Smooth muscle cell (in vitro differentiated cells): ENCODE results near the gene PDE4D. TPM values are rescaled to one million over a fixed set of nuclear protein-coding genes. Genes with fewer than 3 reads are reported as not detected.

Experiments
- DNase-seq: peaks from one replicate; lab custom pipeline; 2025; ENCODE audit not compliant: unreplicated experiment; lab: John Stamatoyannopoulos, UW
- H2AFZ ChIP-seq: fragments of 200-600 bp; sonication (generic); 2 replicates; pipeline ENCODE4 v1.6.0; 2016; ENCODE audit warnings: antibody characterized with exemption, low read depth, mild to moderate bottlenecking
- H3F3A ChIP-seq: fragments of 200-600 bp; sonication (generic); 2 replicates; pipeline ENCODE4 v1.6.0; 2017; ENCODE audit warnings: antibody characterized with exemption, low read depth
- H3K27ac ChIP-seq: fragments of 200-600 bp; sonication (generic); 2 replicates; pipeline ENCODE4 v1.5.1; 2016; ENCODE audit warnings: low read depth, mild to moderate bottlenecking
- H3K27me3 ChIP-seq: fragments of 200-600 bp; sonication (generic); 2 replicates; pipeline ENCODE4 v1.6.1; 2016; ENCODE audit warnings: low read depth, mild to moderate bottlenecking
- H3K36me3 ChIP-seq: fragments of 200-600 bp; sonication (generic); 2 replicates; pipeline ENCODE4 v1.5.1; 2016; ENCODE audit warnings: low read depth
- H3K4me1 ChIP-seq: fragments of 200-600 bp; sonication (generic); 2 replicates; pipeline ENCODE4 v1.5.1; 2016; ENCODE audit warnings: low read depth
- H3K4me2 ChIP-seq: fragments of 200-600 bp; sonication (generic); 2 replicates; pipeline ENCODE4 v1.6.0; 2016; ENCODE audit warnings: mild to moderate bottlenecking
- H3K4me3 ChIP-seq: fragments of 200-600 bp; sonication (generic); 2 replicates; pipeline ENCODE4 v1.5.1; 2016; ENCODE audit warnings: mild to moderate bottlenecking
- H3K79me2 ChIP-seq: fragments of 200-600 bp; sonication (generic); 2 replicates; pipeline ENCODE4 v1.6.0; 2016; ENCODE audit warnings: low read depth, mild to moderate bottlenecking
- H3K9ac ChIP-seq: fragments of 200-600 bp; sonication (generic); 2 replicates; pipeline ENCODE4 v1.6.0; 2016; ENCODE audit warnings: low read depth
- H3K9me3 ChIP-seq: fragments of 200-600 bp; sonication (generic); replicated peaks from 2 replicates; pipeline ENCODE4 v1.5.1; 2016; ENCODE audit warnings: low read depth
- H4K20me1 ChIP-seq: fragments of 200-600 bp; sonication (generic); 2 replicates; pipeline ENCODE4 v1.6.0; 2016; ENCODE audit warnings: low read depth
- CTCF ChIP-seq: fragments of 200-600 bp; sonication (generic); IDR thresholded peaks from 2 replicates; pipeline ENCODE4 v1.5.1; 2017; ENCODE audit warnings: borderline replicate concordance, mild to moderate bottlenecking, antibody characterized with exemption; ENCODE audit not compliant: insufficient read depth, poor library complexity, severe bottlenecking
- WGBS: methylation state at CpG from one replicate; pipeline ENCODE4 v1.1.7; 2016; ENCODE audit warnings: low lambda C conversion rate; 5-methylcytosine and 5-hydroxymethylcytosine counted together
- polyA plus RNA-seq: library from polyadenylated mRNA; unstranded; fragments of >200 nt; fragmentation: Nextera tagmentation; extraction: Ambion mirVana; gene quantifications from 2 replicates; pipeline ENCODE4 v1.2.1, GENCODE V29; 2016
- total RNA-seq: library from RNA; depleted of rRNA; stranded (reverse); fragments of >200 nt; gene quantifications from 2 replicates; pipeline ENCODE4 v1.2.3, GENCODE V29; 2014

The PDE4D gene
- total and polyA plus RNA-seq, 2 experiments from 2014 or later = 16.4 to 61.0 TPM

- no peaks in the 10 kb centered on the region for H3K9me3 ChIP-seq
- H3K36me3 ChIP-seq = no peaks in the 10 kb centered on the region
- no peak overlapping the region for H3K27ac ChIP-seq
- no peak overlapping the region for H3K9ac ChIP-seq
- H3K4me1 ChIP-seq = no peaks in the 10 kb centered on the region
- H2AFZ ChIP-seq = no peak overlapping the region
- H4K20me1 ChIP-seq = peaks cover 15% of the 10 kb centered on the region
- no peaks in the 10 kb centered on the region for H3F3A ChIP-seq
- H3K79me2 ChIP-seq = no peaks in the 10 kb centered on the region
- no peak for TF ChIP-seq CTCF
- no peaks in the 10 kb centered on the region for H3K27me3 ChIP-seq
- no peak for DNase-seq
- H3K4me2 ChIP-seq = no peak overlapping the region
- WGBS = 93% methylated on average over 2 of the region's 2 CpGs
- no peak overlapping the region for H3K4me3 ChIP-seq
Measured at GRCh38 chr5:59628062-59628828, 265.3 kb downstream of the PDE4D start.

- peaks cover 42% of the 10 kb centered on the region for H4K20me1 ChIP-seq
- H3K4me2 ChIP-seq = no peak overlapping the region
- no peaks in the 10 kb centered on the region for H3K36me3 ChIP-seq
- no peaks in the 10 kb centered on the region for H3K27me3 ChIP-seq
- WGBS = 43% methylated on average over 2 of the region's 2 CpGs
- H3F3A ChIP-seq = no peaks in the 10 kb centered on the region
- H3K9me3 ChIP-seq = no peaks in the 10 kb centered on the region
- DNase-seq = no peak
- H3K27ac ChIP-seq = no peak overlapping the region
- no peak overlapping the region for H3K4me3 ChIP-seq
- no peak overlapping the region for H3K9ac ChIP-seq
- no peak overlapping the region for H2AFZ ChIP-seq
- TF ChIP-seq CTCF = no peak
- H3K79me2 ChIP-seq = no peaks in the 10 kb centered on the region
- no peaks in the 10 kb centered on the region for H3K4me1 ChIP-seq
Measured at GRCh38 chr5:59624898-59625297, 268.6 kb downstream of the PDE4D start.

- no peak for DNase-seq
- Histone ChIP-seq H3K9ac (no peak overlapping the region), H3K79me2 (no peaks in the 10 kb centered on the region), H3K4me3 (no peak overlapping the region), H3K4me2 (no peak overlapping the region), H3K27me3 (no peaks in the 10 kb centered on the region), H4K20me1 (peaks cover 46% of the 10 kb centered on the region), H2AFZ (no peak overlapping the region), H3F3A (no peaks in the 10 kb centered on the region), H3K27ac (no peak overlapping the region), H3K36me3 (no peaks in the 10 kb centered on the region), H3K4me1 (no peaks in the 10 kb centered on the region), H3K9me3 (no peaks in the 10 kb centered on the region)
- WGBS = 85% methylated on average over 2 of the region's 2 CpGs
- no peak for TF ChIP-seq CTCF
Measured at GRCh38 chr5:59622848-59623247, 270.7 kb downstream of the PDE4D start.

GRCh38 chr5:59621477-59621876, 272.0 kb downstream of the PDE4D start:
- H3K9me3 ChIP-seq = no peaks in the 10 kb centered on the region
- no peak for TF ChIP-seq CTCF
- H3K4me3 ChIP-seq = no peak overlapping the region
- no peaks in the 10 kb centered on the region for H3K79me2 ChIP-seq
- peaks cover 48% of the 10 kb centered on the region for H4K20me1 ChIP-seq
- no peaks in the 10 kb centered on the region for H3F3A ChIP-seq
- no peak overlapping the region for H3K27ac ChIP-seq
- no peak overlapping the region for H2AFZ ChIP-seq
- H3K36me3 ChIP-seq = no peaks in the 10 kb centered on the region
- H3K27me3 ChIP-seq = no peaks in the 10 kb centered on the region
- H3K4me1 ChIP-seq = no peaks in the 10 kb centered on the region
- no peak for DNase-seq
- H3K9ac ChIP-seq = no peak overlapping the region
- H3K4me2 ChIP-seq = no peak overlapping the region
